NCI-H1694 treated with DMSO at 0.1 percent for 48 hours (cell line): ENCODE measurements around the gene TNFSF13B.
"Not testable (repeated sequence)": the region's sequence is repeated elsewhere in the genome, so short reads cannot be mapped to it uniquely, and the experiment has no call there.

Source experiments
- DNase-seq: peaks from one replicate; lab custom pipeline; 2025; lab: John Stamatoyannopoulos, UW

TNFSF13B gene

DNA sequence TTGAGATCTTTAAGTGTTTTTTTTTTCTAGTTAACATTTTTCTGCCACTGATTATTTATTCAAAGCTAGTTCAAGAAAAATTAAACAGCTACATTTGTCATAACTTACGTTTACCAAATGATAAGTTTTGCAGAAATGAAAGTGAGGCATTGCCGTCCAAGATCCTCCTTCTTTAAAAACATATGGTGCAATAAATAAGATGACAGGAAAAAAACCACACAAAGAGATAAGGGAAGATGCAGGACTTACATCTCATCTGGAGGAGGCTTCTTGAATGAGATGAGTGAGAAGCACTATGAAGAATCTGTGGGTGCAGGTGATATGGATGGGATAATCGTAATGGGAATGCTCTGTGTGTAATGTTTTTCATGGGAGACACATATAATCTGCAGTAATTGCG lies 12.4 kb downstream of the TNFSF13B start:
- no peak for DNase-seq

DNA sequence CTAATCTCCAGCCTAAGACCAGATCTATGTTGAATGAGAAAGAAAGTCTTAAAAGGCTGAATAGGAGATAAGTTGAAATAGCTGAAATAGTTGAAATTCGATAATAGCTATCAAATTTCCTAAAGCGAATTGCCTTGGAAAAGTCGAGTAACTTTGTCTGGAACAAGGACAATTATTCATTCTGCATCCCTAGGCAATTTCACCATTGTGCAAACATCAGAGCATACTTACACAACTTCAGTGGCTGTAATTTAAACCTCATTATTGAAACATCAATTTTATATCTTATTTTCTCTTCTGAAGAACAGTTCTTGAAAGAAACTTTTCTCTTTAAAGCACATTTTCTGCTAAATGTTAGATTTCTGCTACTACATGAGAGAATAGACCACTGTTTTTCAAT lies 13.6 kb downstream of the TNFSF13B start:
- no peak for DNase-seq

- DNase-seq: peak; percentile 31
Observed at GRCh38 chr13:108288741-108289140, 19.2 kb downstream of the TNFSF13B start.

- peak; percentile 85 for DNase-seq
Observed at GRCh38 chr13:108289819-108290218, 20.3 kb downstream of the TNFSF13B start.

- no peak for DNase-seq
Observed at GRCh38 chr13:108297114-108297513, 27.6 kb downstream of the TNFSF13B start.

DNA sequence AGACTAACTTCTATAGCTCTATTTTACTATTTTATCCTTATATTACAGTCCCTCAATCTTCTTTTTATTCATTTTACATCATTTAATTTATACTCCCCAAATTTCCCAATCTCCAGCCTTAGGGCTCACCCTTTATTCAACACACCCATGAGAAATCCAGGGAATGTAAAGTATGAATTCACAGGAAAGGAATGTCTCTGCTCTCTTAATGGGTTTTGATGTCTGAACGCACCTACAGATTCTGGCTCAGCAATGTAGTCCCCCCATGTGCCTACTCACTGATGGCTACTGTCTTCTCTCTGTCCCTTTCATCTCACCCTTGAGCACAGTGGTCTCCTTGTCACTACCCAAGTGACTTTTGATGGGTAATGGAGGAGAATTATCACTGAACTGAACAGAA lies 32.8 kb downstream of the TNFSF13B start:
- DNase-seq: no peak

DNA sequence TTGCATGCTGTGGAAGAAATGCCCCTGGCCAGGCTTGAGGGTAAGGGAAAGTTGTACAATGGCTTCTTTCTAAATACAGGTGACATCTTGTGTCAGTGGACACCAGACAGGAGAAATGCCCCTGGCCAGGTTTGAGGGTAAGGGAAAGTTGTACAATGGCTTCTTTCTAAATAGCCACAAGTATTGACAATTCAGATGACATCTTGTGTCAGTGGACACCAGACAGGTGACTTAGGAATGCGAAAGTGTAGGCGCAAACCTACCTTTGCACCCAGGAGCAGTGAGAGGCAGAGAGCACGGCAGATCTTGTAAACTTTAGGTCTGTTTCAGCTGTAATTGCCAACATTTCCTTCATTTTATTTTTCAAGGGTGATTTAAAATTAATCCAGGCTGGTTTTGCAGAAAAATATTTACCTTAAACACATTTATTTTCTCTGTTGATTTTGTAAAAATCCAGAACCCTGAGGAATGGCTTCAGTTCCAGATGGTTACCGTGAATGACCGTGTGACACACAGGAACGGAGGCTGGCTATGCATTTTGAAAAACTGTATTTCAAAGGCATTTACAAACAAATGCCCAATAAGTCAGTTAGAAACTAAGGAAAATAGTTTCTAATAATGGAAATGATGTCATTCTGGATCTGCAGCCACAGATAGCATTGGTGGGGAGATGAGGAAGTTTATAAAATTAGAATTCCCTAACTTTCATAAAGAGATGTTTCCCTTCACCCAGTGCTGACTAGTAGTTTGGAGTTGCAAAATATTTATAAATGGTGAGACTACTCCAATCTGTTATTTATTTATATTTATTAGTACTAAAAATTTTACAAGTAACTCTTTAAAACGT lies 34.9 kb downstream of the TNFSF13B start:
- DNase-seq: no peak

- DNase-seq: no peak
Observed at GRCh38 chr13:108305655-108306054, 36.1 kb downstream of the TNFSF13B start.

GRCh38 chr13:108306860-108307259 lies 37.3 kb downstream of the TNFSF13B start:
- no peak for DNase-seq

DNA sequence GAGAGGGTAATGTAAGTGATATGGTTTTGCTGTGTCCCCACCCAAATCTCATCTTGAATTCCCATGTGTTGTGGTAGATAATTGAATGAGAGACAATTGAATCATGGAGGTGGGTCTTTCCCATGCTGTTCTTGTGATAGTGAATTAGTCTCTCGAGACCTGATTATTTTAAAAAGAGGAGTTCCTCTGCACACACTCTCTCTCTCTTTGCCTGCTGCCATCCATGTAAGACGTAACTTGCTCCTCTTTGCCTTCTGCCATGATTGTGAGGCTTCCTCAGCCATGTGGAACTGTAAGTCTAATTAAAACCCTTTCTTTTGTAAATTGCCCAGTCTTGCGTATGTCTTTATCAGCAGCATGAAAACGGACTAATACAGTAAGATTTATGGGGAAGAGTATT lies 42.1 kb downstream of the TNFSF13B start:
- DNase-seq: not testable (repeated sequence)

DNA sequence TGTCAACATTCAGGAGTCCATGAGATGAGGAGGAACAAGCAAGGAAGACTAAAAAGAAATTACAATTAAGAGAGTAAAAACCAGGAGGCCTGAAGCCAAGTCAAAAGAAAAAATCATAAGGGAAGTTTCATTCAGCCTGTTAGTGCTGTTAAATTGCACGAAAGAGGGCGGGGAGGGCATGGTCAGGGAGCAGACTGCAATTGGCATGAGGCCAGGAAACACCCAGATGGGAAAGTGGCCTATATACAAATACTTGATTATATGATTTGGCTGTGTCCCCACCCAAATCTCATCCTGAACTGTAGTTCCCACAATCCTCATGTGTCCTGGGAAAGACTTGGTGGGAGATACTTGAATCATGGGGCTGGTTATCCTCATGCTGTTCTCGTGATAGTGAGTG lies 43.9 kb downstream of the TNFSF13B start:
- peak; percentile 4 for DNase-seq

- no peak for DNase-seq
Observed at GRCh38 chr13:108315273-108315672, 45.8 kb downstream of the TNFSF13B start.

DNA sequence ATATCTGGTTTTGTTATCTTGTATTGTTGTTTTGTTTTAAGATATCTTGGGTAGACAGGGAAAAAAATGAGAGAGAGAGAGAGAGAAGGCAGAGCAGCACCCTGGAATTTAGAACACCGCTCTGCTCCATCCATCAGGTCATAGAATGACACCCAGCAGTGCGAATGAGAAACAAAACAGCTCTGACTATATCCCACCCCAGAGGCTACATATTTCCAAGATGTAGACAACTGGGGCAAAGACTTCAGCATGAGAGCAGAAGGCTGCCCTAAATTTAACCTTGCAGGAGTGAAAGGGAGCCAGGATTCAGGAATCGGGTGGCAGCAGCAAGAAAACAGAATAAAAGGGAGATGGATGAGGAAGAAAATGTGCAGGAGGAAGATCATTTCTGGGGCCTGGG lies 46.5 kb downstream of the TNFSF13B start:
- no peak for DNase-seq

DNA sequence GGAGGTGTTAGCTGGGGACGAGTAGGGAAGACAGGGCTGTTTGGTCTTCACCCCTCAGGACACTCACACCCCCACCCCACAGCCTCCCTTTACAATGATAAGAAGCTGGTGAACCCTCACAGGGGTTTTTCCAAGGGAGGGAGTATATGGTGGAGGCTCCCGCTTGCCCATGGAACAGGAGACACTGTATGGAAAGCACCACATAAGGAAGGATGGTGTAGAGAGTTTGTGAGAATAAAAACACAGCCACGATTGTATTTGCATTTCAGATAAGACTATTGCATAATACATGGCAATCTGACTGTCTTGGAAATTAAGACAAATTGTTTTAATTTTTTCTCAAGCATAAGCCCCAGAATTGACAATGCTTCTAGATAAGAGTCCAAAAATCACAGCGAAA lies 46.9 kb downstream of the TNFSF13B start:
- DNase-seq: no peak

DNA sequence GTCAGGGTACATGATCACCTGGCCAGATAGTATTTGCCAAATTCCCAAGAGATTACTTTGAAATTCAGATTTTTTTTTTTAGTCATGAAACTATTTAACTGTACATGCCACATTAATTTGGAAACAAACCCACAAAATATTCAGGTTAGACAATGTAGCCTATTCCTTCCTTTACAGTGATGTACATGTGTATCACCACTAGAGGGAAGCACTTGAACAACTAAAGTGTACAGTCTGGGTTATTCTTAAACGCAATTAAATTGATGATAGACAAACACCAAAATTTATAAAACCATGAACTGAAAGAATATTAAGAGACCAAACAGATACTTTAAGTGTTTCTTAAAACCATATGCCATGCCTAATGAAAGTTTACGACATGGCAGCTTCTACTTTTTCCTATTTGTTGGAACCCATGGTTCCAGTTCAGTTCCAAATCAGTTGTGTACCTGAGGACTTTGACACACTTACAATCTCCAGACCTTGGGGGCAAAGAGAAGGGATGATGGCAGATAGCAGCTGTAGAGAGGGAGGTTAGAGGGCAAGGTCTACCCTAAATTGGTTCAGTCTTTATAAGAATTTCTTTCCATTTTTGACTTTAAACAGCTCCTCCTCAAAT lies 52.8 kb downstream of the TNFSF13B start:
- DNase-seq: peak; percentile 69

- DNase-seq: no peak
Observed at GRCh38 chr13:108323031-108323430, 53.5 kb downstream of the TNFSF13B start.

- no peak for DNase-seq
Observed at GRCh38 chr13:108325863-108326262, 56.3 kb downstream of the TNFSF13B start.

GRCh38 chr13:108326309-108326708 lies 56.8 kb downstream of the TNFSF13B start:
- DNase-seq: no peak

GRCh38 chr13:108328848-108329247 lies 59.3 kb downstream of the TNFSF13B start:
- no peak for DNase-seq

DNA sequence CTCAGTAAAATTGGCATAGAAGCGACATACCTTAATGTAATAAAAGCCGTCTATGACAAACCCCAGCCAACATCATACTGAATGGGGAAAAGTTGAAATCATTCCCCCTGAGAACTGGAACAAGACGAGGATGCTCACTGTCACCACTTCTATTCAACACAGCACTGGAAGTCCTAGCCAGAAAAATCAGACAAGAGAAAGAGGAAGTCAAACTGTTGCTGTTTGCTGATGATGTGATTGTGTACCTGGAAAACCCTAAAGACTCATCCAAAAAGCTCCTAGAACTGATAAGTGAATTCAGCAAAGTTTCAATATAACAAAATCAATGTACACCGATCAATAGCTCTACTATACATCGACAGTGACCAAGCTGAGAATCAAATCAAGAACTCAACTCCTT lies 63.3 kb downstream of the TNFSF13B start:
- no peak for DNase-seq

- peak; percentile 63 for DNase-seq
Observed at GRCh38 chr13:108342369-108343289, 73.1 kb downstream of the TNFSF13B start.

- no peak for DNase-seq
Observed at GRCh38 chr13:108345016-108345415, 75.5 kb downstream of the TNFSF13B start.

GRCh38 chr13:108346376-108346775 lies 76.9 kb downstream of the TNFSF13B start:
- no peak for DNase-seq
